Inferior parietal cortex (tissue), 1 donor: ENCODE data around the gene ARL5A.

Experiments
- DNase-seq: peaks from one replicate; pipeline ENCODE4 v3.0.0-alpha.2; 2016; ENCODE audit errors: extremely low spot score

The ARL5A gene

DNA sequence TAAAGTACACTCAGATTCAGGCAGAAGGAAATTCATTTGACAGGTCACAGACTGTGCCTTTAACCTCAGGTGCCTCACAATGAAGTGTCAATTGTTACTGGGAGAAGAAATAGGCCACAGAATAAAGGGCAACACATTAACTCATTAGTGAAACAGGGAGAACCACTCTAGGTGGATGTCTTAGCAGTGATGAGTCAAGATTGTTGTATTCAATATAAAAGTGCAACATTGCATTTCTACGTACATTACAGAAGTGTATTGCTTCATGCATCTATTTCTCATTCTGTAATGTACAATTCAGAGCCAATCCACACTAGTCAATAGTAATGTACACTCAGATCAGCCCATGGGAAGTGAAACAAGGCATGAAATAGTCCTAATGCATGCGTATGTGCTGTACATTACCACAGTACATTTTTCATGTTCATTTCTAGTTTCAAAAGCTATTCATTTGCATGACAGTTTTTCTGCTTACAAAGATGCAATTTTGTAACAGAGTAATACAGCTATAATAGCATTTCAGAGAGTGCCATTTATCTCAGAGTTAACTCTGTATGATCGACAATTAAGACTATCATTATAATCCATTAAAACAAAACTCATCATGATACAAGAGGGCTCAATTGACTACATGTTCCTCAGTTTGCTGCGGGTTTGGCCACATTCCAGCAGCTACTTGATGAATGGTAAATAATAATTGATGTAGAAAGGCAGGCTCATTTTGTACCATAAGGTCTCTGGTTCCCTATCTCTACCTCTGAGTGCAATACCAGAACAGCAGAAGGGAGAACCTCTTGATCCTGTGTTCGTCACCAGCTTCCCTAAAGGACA lies 12.2 kb upstream of the ARL5A start:
- DNase-seq = no peak

- no peak for DNase-seq
Measured at GRCh38 chr2:151837926-151838325, 9.7 kb upstream of the ARL5A start.

- DNase-seq = no peak
Measured at GRCh38 chr2:151833984-151834383, 5.8 kb upstream of the ARL5A start.

- no peak for DNase-seq
Measured at GRCh38 chr2:151830961-151831360, 2.7 kb upstream of the ARL5A start.

- DNase-seq = no peak
Measured at GRCh38 chr2:151828890-151829324, 686 bp upstream of the ARL5A start.

DNA sequence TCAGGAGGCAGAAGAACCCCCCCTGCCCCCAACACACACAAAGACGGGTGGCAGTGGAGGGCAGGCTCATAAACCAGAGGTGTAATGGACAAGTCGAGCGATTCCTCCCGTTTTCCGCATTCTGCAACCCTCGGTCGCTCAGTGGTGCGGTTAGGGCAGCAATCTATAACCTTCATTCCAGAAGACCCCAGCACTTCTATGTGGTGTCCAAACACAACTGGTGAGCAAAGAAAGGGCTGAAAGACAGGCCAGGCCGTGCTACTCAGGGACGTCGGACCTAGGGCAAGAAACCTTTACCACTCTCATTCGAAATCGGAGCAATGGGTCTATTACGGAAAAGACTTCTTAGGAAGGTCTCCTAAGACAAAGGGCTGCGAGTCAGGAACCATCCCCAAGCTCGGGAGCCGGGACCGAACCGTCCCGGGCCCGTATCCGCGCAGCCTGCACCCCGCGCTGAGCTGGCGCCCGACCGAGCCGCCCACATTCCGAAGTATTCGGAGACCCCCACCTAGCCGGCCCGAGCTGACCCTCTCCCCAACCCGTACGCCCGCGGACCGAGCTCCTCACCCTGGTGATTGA lies 568 bp downstream of the ARL5A start:
- no peak for DNase-seq

GRCh38 chr2:151826737-151827157 lies 1.5 kb downstream of the ARL5A start:
- DNase-seq = no peak

GRCh38 chr2:151824886-151825285 lies 3.3 kb downstream of the ARL5A start:
- no peak for DNase-seq

DNA sequence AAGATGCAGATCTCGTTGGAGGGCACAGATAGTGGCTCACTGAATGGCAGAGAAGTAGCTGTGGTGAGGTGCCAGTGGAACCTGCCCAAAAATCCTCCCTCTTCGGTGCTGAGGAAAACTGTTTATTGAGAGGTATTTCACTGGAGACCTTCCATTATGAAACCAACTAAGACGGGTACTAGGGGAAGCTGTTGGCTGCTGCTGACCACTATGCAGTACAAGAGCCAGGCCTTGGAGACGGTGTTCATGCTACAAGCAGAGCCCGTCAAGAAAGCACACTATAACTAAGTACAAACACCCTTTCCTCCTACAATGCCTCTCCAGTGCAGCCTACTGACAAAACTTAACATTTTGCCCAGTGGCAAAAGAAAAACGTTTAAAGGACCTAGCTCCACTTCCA lies 4.6 kb downstream of the ARL5A start:
- DNase-seq = no peak

GRCh38 chr2:151819920-151820319 lies 8.3 kb downstream of the ARL5A start:
- no peak for DNase-seq

DNA sequence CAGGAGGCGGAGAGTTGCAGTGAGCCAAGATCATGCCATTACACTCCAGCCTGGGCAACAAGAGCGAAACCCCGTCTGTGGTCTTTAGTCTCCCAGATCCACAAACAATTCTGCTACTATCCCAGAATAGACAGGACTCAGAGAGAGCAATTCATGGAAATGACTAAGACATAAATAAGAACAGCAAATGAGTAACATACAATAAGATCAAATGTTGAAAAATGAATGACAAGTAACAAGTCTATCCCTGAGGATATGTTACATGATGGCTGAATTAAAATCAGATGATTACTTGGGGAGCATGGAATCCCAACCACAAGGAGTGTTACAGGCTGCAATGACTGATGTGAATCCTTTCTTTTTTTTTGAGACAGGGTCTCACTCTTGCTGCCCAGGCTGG lies 10.3 kb downstream of the ARL5A start:
- DNase-seq = no peak

GRCh38 chr2:151816843-151817242 lies 11.4 kb downstream of the ARL5A start:
- no peak for DNase-seq

GRCh38 chr2:151815821-151816489 lies 12.3 kb downstream of the ARL5A start:
- DNase-seq = no peak

GRCh38 chr2:151810489-151810888 lies 17.7 kb downstream of the ARL5A start:
- no peak for DNase-seq

- no peak for DNase-seq
Measured at GRCh38 chr2:151809073-151809383, 19.2 kb downstream of the ARL5A start.

DNA sequence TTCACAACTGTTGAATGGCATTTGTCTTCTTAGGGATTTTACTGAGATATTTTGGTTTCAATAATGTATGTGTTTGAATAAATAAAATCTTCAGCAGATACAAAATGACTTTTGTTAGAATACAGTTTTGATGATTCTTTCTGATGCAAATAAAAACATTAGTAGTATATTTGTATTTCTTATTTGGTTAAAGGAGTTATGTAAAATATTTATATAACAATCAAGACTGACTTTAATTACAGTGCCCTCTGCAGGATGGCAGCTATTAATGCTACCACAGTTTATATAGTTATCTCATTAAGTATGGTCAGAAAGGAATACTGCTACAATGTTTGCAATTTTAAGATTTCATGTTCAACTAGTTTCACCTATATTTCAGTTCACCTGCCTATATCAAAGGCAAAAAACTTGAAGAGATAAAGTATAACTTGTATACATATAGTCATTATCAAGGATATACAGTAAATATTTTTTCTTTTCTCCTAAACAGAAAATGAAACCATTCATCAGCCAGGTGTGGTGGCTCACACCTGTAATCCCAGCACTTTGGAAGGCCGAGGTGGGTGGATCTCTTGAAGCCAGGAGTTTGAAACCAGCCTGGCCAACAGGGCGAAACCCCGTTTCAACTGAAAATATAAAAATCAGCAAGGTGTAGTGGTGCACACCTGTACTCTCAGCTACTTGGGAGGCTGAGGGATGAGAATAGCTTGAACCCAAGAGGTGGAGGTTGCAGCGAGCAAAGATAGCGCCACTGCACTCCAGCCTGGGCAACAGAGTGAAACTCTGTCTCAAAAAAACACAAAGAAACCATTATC lies 19.8 kb downstream of the ARL5A start:
- DNase-seq = peak; percentile 34

- DNase-seq = no peak
Measured at GRCh38 chr2:151805961-151806360, 22.3 kb downstream of the ARL5A start.

- no peak for DNase-seq
Measured at GRCh38 chr2:151805343-151805742, 22.9 kb downstream of the ARL5A start.

DNA sequence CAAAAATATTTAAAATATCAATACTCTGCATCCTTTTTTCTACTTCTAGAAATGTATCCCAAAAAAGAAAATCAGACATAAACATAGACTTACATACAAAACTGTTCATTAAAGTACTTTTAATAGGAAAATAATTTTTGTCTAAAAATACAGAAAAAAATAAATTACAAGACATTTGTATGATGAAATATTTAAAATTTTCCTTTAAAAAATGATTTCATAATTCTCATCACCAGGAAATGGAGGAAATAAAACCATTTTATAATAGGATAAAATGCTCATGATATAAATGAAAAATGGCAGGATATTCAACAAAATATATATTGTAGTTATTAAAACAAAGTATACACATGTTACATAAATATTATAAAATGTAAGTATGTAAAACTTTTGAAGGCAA lies 24.4 kb downstream of the ARL5A start:
- DNase-seq = no peak

DNA sequence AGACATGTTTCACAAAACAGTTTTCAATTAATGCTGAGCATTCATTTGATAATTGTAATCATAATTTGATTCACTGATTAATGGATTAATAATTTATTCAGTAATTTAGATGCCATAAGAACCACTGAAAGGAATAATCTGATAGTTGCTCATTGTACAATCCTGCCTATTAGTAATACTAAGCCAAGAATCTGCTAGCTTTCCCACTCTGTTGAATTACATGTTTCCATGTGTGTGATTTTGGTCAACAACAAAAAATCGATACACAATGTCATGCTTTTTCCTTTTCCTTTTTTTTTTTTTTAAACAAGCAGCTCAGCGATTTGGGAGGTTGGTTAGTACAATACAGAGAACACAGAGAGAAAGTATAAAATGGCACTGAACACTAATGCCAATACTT lies 25.9 kb downstream of the ARL5A start:
- no peak for DNase-seq

DNA sequence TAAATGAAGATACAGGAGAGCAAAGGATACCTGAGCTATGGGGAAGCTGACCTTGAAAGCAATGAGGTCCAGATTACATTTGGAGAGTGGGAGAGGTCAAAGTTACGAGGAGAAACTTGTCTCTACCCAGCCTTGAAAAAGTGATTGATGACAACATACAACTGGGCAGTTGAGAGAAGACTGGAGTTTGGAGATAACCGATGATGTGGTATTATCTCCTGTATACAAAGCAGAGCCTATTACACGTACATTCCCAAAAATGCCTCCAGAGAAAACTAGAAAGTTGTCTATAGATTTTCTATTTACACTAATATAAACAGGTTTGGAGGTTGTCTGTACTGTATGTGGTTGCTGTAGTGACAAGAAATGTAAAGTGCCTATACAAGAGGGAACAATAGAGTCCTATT lies 28.3 kb downstream of the ARL5A start:
- DNase-seq = no peak

DNA sequence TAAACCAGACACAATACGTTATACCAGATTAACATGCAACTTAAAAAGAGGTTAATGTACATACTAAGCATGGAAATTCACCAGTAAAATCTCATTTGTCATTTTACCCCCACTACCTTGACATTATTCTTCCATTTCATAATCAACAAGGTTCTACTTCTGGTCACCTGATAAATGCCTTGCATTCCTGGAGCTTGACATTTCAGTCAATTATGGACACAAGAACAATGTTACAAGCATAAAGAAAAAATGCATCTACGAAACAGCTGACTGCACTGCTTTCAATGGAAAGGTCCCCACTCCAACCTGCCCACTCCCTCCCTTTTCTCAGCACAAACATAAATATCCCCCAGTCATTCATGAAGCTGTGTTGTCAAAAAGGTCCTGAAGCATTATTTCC lies 31.4 kb downstream of the ARL5A start:
- no peak for DNase-seq
